GM23248 (cell line): ENCODE results near the gene C6orf141. TPM values are rescaled to one million over a fixed set of nuclear protein-coding genes. Genes with fewer than 3 reads are reported as not detected.

Source experiments
- DNase-seq: peaks from one replicate; pipeline ENCODE4 v3.0.0-alpha.2; 2015
- H2AFZ ChIP-seq: fragments of 200-600 bp; sonication (generic); 2 replicates; pipeline ENCODE4 v1.6.1; 2016; ENCODE audit warnings: antibody characterized with exemption
- H3F3A ChIP-seq: fragments of 200-600 bp; sonication (generic); 2 replicates; pipeline ENCODE4 v1.6.1; 2016; ENCODE audit warnings: mild to moderate bottlenecking, antibody characterized with exemption, mixed run types; ENCODE audit not compliant: insufficient read depth
- H3K27ac ChIP-seq: fragments of 200-600 bp; sonication (generic); 2 replicates; pipeline ENCODE4 v1.5.1; 2016; ENCODE audit warnings: mild to moderate bottlenecking
- H3K27me3 ChIP-seq: fragments of 200-600 bp; sonication (generic); replicated peaks from 2 replicates; pipeline ENCODE4 v1.6.1; 2016; ENCODE audit warnings: mild to moderate bottlenecking; ENCODE audit not compliant: insufficient read depth
- H3K36me3 ChIP-seq: fragments of 200-600 bp; sonication (generic); 2 replicates; pipeline ENCODE4 v1.6.1; 2016; ENCODE audit warnings: low read depth, mild to moderate bottlenecking
- H3K4me1 ChIP-seq: fragments of 200-600 bp; sonication (generic); 2 replicates; pipeline ENCODE4 v1.6.1; 2016; ENCODE audit warnings: mild to moderate bottlenecking; ENCODE audit not compliant: insufficient read depth
- H3K4me2 ChIP-seq: fragments of 200-600 bp; sonication (generic); one replicate; pipeline ENCODE4 v1.6.1; 2016; ENCODE audit warnings: mild to moderate bottlenecking; ENCODE audit not compliant: unreplicated experiment
- H3K4me3 ChIP-seq: fragments of 200-600 bp; sonication (generic); 2 replicates; pipeline ENCODE4 v1.5.1; 2016; ENCODE audit warnings: mild to moderate bottlenecking
- H3K79me2 ChIP-seq: fragments of 200-600 bp; sonication (generic); 2 replicates; pipeline ENCODE4 v1.6.1; 2016; ENCODE audit warnings: mild to moderate bottlenecking; ENCODE audit not compliant: insufficient read depth
- H3K9ac ChIP-seq: fragments of 200-600 bp; sonication (generic); 2 replicates; pipeline ENCODE4 v1.6.1; 2016; ENCODE audit warnings: mild to moderate bottlenecking
- H3K9me2 ChIP-seq: fragments of 200-600 bp; sonication (generic); 2 replicates; pipeline ENCODE4 v1.6.1; 2016; ENCODE audit warnings: mixed run types, mild to moderate bottlenecking, moderate library complexity; ENCODE audit not compliant: insufficient read depth
- H3K9me3 ChIP-seq: fragments of 200-600 bp; sonication (generic); one replicate; pipeline ENCODE4 v1.6.1; 2017; ENCODE audit warnings: low read depth
- H4K20me1 ChIP-seq: fragments of 200-600 bp; sonication (generic); 2 replicates; pipeline ENCODE4 v1.6.0; 2016; ENCODE audit not compliant: insufficient read depth
- EZH2 ChIP-seq: fragments of 200-600 bp; sonication (generic); IDR thresholded peaks from 2 replicates; pipeline ENCODE4 v1.6.1; 2018; ENCODE audit warnings: antibody characterized with exemption, mild to moderate bottlenecking; ENCODE audit not compliant: insufficient read depth, poor library complexity, severe bottlenecking
- EZH2phosphoT487 ChIP-seq: fragments of 200-600 bp; sonication (generic); IDR thresholded peaks from 2 replicates; pipeline ENCODE4 v1.6.1; 2018; ENCODE audit warnings: antibody characterized with exemption, moderate library complexity, mild to moderate bottlenecking, low read depth; ENCODE audit not compliant: insufficient read depth
- WGBS, 2 experiments: methylation state at CpG; one replicate each; pipeline ENCODE4 v1.1.6; 2015 to 2017; ENCODE audit warnings: low lambda C conversion rate in 2 of 2, low coverage in 1 of 2; ENCODE audit errors: missing lambda C conversion rate in 2 of 2; 5-methylcytosine and 5-hydroxymethylcytosine counted together
- in situ Hi-C: fragments of 300-500 bp; cut with MboI; formaldehyde crosslinking; loops from 2 replicates; pipeline ENCODE4 v1.15.0; 2020
- polyA plus RNA-seq: library from polyadenylated mRNA; unstranded; fragments of >200 nt; fragmentation: Nextera tagmentation; extraction: Ambion mirVana; gene quantifications from 2 replicates; pipeline ENCODE4 v1.2.1, GENCODE V29; 2016
- total RNA-seq: library from RNA; depleted of rRNA; stranded (reverse); fragments of >200 nt; shearing (Covaris generic); gene quantifications from 2 replicates; pipeline ENCODE4 v1.2.3, GENCODE V29; 2014

The C6orf141 gene
- total and polyA plus RNA-seq, 2 experiments from 2014 or later = not detected

DNA sequence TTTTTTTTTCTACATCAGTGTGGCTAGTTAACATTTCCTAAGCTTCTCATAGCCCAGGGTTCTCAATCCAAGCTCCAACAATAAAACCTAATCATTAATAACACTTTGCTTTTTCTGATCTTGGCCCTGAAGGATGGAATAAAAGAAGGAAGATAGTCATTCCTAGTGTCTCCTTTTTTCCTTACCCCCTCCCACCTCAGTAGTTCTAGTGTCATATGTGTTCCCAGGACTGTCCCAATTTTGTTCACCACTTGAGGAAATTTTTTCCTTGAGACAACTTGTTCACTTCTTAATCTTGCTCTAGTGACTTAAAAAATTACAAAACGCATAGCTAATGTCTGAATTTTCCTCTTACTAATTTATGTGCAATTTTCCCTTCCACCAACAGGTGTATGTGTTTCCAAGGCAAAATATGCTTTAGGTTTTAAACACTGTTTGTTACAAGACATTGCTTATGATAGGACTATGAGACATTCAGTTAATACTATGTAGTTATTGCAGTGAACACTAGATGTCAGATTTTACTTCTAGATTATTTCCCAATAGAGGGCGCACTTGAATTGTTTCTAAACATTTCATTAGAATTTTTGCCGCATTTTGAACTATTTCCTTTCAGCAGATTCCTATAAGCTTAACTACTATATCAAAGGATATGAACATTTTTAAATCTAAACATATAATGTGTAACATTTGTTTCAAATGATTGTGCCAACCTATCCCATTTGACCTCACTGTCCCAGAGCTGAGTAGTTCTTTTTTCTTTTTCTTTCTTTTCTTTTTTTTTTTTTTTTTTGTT, 18.5 kb upstream of the C6orf141 start:
- no peak for TF ChIP-seq EZH2
- TF ChIP-seq EZH2phosphoT487 = no peak
- H3K36me3 ChIP-seq = no peaks in the 10 kb centered on the region
- WGBS, 2 experiments = 1 to 2% methylated on average over 3 of the region's 3 CpGs
- no peaks in the 10 kb centered on the region; the same call in 1 of the 2 replicates for H3K27me3 ChIP-seq
- H3K4me2 ChIP-seq = peak overlapping the region; percentile 79
- H3K9me2 ChIP-seq = no peaks in the 10 kb centered on the region
- H3K9me3 ChIP-seq = no peaks in the 10 kb centered on the region
- in situ Hi-C loops = no loop called here
- H3F3A ChIP-seq = no peaks in the 10 kb centered on the region
- H3K9ac ChIP-seq = 0 out of 2 replicates have a peak overlapping the region, but pooled peaks have one; percentile 24
- H3K79me2 ChIP-seq = no peaks in the 10 kb centered on the region
- H2AFZ ChIP-seq = peak overlapping the region; percentile 69
- H3K4me1 ChIP-seq = no peaks in the 10 kb centered on the region
- H3K4me3 ChIP-seq = peak overlapping the region; percentile 56
- H4K20me1 ChIP-seq = no peaks in the 10 kb centered on the region
- peak; percentile 79 for DNase-seq
- H3K27ac ChIP-seq = no peak overlapping the region

DNA sequence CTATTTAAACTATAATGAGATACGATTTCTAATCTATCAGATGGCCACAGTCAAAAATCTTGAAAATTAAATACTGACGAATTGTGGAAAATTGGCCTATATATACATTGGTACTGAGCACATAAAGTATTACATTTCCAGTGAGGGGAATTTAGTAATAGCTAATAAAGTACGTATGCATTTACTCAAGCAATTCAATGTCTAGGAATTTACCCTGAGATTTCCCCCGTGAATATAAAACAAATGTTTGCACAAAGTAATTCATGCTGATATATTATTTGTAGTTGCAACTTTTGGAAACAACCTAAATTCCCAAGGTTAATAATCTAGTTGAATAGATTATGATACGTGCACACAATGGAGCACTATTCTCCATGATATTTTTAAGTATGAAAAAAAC, 14.7 kb upstream of the C6orf141 start:
- in situ Hi-C loops = no loop called here
- Histone ChIP-seq H4K20me1 (no peaks in the 10 kb centered on the region), H3K27me3 (no peaks in the 10 kb centered on the region), H3K4me2 (no peak overlapping the region), H3K4me1 (0 out of 2 replicates have a peak, but pooled peaks cover under 1% of the 10 kb centered on the region), H2AFZ (no peak overlapping the region), H3K9ac (no peak overlapping the region), H3F3A (peaks cover 6% of the 10 kb centered on the region), H3K27ac (no peak overlapping the region), H3K4me3 (no peak overlapping the region), H3K9me3 (no peaks in the 10 kb centered on the region), H3K79me2 (no peaks in the 10 kb centered on the region), H3K9me2 (no peaks in the 10 kb centered on the region), H3K36me3 (no peaks in the 10 kb centered on the region)
- 68 to 77% methylated on average over 5 of the region's 5 CpGs for WGBS, 2 experiments
- no peak for TF ChIP-seq EZH2
- no peak for DNase-seq

DNA sequence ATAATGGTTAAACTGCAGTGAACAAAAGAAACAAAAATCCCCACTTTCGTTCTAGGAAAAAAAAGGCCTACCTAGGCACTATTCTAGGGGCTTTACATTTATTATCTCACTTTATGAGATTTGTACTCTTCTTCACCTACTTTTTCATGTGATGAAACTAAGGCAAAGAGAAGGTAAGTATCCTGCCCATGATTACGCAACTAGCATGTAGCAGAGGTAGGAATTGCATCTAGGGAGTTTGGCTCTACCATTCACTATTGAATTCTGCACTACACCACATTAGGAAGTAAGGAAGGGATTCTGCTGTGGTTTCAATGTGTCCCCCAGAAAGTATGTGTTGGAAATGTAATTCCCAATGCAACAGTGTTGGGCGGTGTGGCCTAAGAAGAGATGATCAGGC, 11.4 kb upstream of the C6orf141 start:
- Histone ChIP-seq H4K20me1 (no peaks in the 10 kb centered on the region), H3K36me3 (no peaks in the 10 kb centered on the region), H3K4me1 (peaks cover 16% of the 10 kb centered on the region), H3K27me3 (no peaks in the 10 kb centered on the region), H3K4me2 (no peak overlapping the region), H3K79me2 (no peaks in the 10 kb centered on the region), H3F3A (peaks cover 23% of the 10 kb centered on the region), H2AFZ (no peak overlapping the region), H3K9me2 (no peaks in the 10 kb centered on the region), H3K4me3 (no peak overlapping the region), H3K27ac (no peak overlapping the region), H3K9ac (no peak overlapping the region), H3K9me3 (no peaks in the 10 kb centered on the region)
- WGBS, 2 experiments = 94 to 100% methylated on average over 3 of the region's 3 CpGs
- in situ Hi-C loops = no loop called here
- TF ChIP-seq EZH2 (no peak), EZH2phosphoT487 (no peak)
- DNase-seq = no peak

DNA sequence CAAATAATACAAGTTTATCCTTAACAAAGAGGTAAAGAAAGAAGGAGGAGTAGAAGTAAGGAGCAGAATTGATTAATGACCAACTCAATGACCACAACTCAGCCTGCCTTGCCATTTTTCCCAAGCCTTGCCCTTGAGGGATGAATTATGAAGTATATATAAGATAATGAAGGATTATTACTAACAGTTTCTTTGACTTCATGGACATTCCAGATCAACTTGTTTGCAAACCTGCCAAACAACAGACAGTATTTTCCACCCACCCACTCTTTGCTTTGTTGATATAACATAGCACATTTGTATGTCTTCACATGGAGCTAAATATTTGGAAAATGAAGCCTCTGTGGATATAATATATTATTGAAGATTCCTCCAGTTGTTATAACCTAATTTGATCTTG, 9.9 kb upstream of the C6orf141 start:
- Histone ChIP-seq H3F3A (peaks cover 23% of the 10 kb centered on the region), H3K4me2 (peak overlapping the region; percentile 52), H3K9me3 (no peaks in the 10 kb centered on the region), H3K27me3 (no peaks in the 10 kb centered on the region), H3K36me3 (no peaks in the 10 kb centered on the region), H3K4me3 (no peak overlapping the region), H3K27ac (peak overlapping the region; percentile 1; the same call in 1 of the 2 replicates), H3K9ac (no peak overlapping the region), H2AFZ (no peak overlapping the region), H3K9me2 (no peaks in the 10 kb centered on the region), H3K79me2 (no peaks in the 10 kb centered on the region), H4K20me1 (no peaks in the 10 kb centered on the region), H3K4me1 (peaks cover 16% of the 10 kb centered on the region)
- DNase-seq = peak; percentile 22
- in situ Hi-C loops = no loop called here
- TF ChIP-seq EZH2 (no peak), EZH2phosphoT487 (no peak)
